ENCODE results near the gene TNFRSF8. TPM values are rescaled to one million over a fixed set of nuclear protein-coding genes. Genes with fewer than 3 reads are reported as not detected.
"Not testable (repeated sequence)": the region's sequence is repeated elsewhere in the genome, so short reads cannot be mapped to it uniquely, and the experiment has no call there.

Gene TNFRSF8
- total RNA-seq, 1 donor from 2014 or later, result 65.0 TPM

GRCh38 chr1:12044187-12044877 lies 18.8 kb upstream of the TNFRSF8 start:
- H3K4me3 Mint-ChIP-seq (ENCODE audit: low read depth), result not testable (repeated sequence)

GRCh38 chr1:12046749-12047119 lies 16.4 kb upstream of the TNFRSF8 start:
- DNase-seq (ENCODE audit: low spot score), result no peak
- H3K27ac Mint-ChIP-seq, result no peak overlapping the region
- H3K4me3 Mint-ChIP-seq (ENCODE audit: low read depth), result no peak overlapping the region
- intact Hi-C loops (cut with micrococcal nuclease), result loop anchor here (1.0 to 5.0 kb wide), 5 partner anchors 10 to 138 kb away; no protein-coding TSS in a partner anchor
- no peaks in the 10 kb centered on the region for H3K36me3 Mint-ChIP-seq (ENCODE audit: low read depth)
- no peaks in the 10 kb centered on the region for H3K9me3 Mint-ChIP-seq
- H3K4me1 Mint-ChIP-seq (ENCODE audit: low read depth), result peaks cover 25% of the 10 kb centered on the region
- no peaks in the 10 kb centered on the region for H3K27me3 Mint-ChIP-seq (ENCODE audit: low read depth)

More at GRCh38 chr1:12044187-12044877, 18.8 kb upstream of the TNFRSF8 start:
- DNase-seq (ENCODE audit: low spot score); H3K9me3 Mint-ChIP-seq; H3K36me3 Mint-ChIP-seq (ENCODE audit: low read depth); H3K27me3 Mint-ChIP-seq (ENCODE audit: low read depth); intact Hi-C loops (cut with micrococcal nuclease): not testable (repeated sequence)
- H3K27ac Mint-ChIP-seq, result peak overlapping the region; percentile 49
- H3K4me1 Mint-ChIP-seq (ENCODE audit: low read depth), result peaks cover 38% of the 10 kb centered on the region

GRCh38 chr1:12047120-12047876 lies 15.8 kb upstream of the TNFRSF8 start:
- no peaks in the 10 kb centered on the region for H3K9me3 Mint-ChIP-seq
- peaks cover 31% of the 10 kb centered on the region for H3K4me1 Mint-ChIP-seq (ENCODE audit: low read depth)
- H3K27ac Mint-ChIP-seq, result no peak overlapping the region
- peak; percentile 72 for DNase-seq (ENCODE audit: low spot score)
- H3K4me3 Mint-ChIP-seq (ENCODE audit: low read depth), result no peak overlapping the region
- H3K36me3 Mint-ChIP-seq (ENCODE audit: low read depth), result no peaks in the 10 kb centered on the region
- H3K27me3 Mint-ChIP-seq (ENCODE audit: low read depth), result no peaks in the 10 kb centered on the region
- intact Hi-C loops (cut with micrococcal nuclease), result loop anchor here (1.0 to 5.0 kb wide), 5 partner anchors 9 to 139 kb away; no protein-coding TSS in a partner anchor

GRCh38 chr1:12048372-12048771 lies 14.7 kb upstream of the TNFRSF8 start:
- Mint-ChIP-seq H3K4me3 (ENCODE audit: low read depth) (no peak overlapping the region), H3K9me3 (no peaks in the 10 kb centered on the region), H3K4me1 (ENCODE audit: low read depth) (peaks cover 41% of the 10 kb centered on the region), H3K36me3 (ENCODE audit: low read depth) (no peaks in the 10 kb centered on the region), H3K27me3 (ENCODE audit: low read depth) (no peaks in the 10 kb centered on the region), H3K27ac (no peak overlapping the region)
- intact Hi-C loops (cut with micrococcal nuclease), result loop anchor here (5.0 kb wide), 1 partner anchor 114 kb away; no protein-coding TSS in a partner anchor
- no peak for DNase-seq (ENCODE audit: low spot score)

- peaks cover 45% of the 10 kb centered on the region for H3K4me1 Mint-ChIP-seq (ENCODE audit: low read depth)
Measured at GRCh38 chr1:12049616-12050015, 13.5 kb upstream of the TNFRSF8 start.

GRCh38 chr1:12051361-12051760 lies 11.7 kb upstream of the TNFRSF8 start:
- Mint-ChIP-seq H3K36me3 (ENCODE audit: low read depth) (no peaks in the 10 kb centered on the region), H3K4me3 (ENCODE audit: low read depth) (no peak overlapping the region), H3K9me3 (no peaks in the 10 kb centered on the region), H3K27ac (no peak overlapping the region), H3K27me3 (ENCODE audit: low read depth) (no peaks in the 10 kb centered on the region), H3K4me1 (ENCODE audit: low read depth) (peaks cover 46% of the 10 kb centered on the region)
- no peak for DNase-seq (ENCODE audit: low spot score)
- intact Hi-C loops (cut with micrococcal nuclease), result no loop called here

More at GRCh38 chr1:12049616-12050015, 13.5 kb upstream of the TNFRSF8 start:
- no peaks in the 10 kb centered on the region for H3K36me3 Mint-ChIP-seq (ENCODE audit: low read depth)
- no peaks in the 10 kb centered on the region for H3K9me3 Mint-ChIP-seq
- no peak overlapping the region for H3K27ac Mint-ChIP-seq
- H3K27me3 Mint-ChIP-seq (ENCODE audit: low read depth), result no peaks in the 10 kb centered on the region
- intact Hi-C loops (cut with micrococcal nuclease), result loop anchor here (5.0 kb wide), 1 partner anchor 113 kb away; no protein-coding TSS in a partner anchor
- no peak overlapping the region for H3K4me3 Mint-ChIP-seq (ENCODE audit: low read depth)
- no peak for DNase-seq (ENCODE audit: low spot score)

- Mint-ChIP-seq H3K9me3 (no peaks in the 10 kb centered on the region), H3K36me3 (ENCODE audit: low read depth) (no peaks in the 10 kb centered on the region), H3K27ac (peak overlapping the region; percentile 76), H3K4me1 (ENCODE audit: low read depth) (peaks cover 53% of the 10 kb centered on the region), H3K27me3 (ENCODE audit: low read depth) (no peaks in the 10 kb centered on the region), H3K4me3 (ENCODE audit: low read depth) (no peak overlapping the region)
- no peak for DNase-seq (ENCODE audit: low spot score)
- intact Hi-C loops (cut with micrococcal nuclease), result no loop called here
Measured at GRCh38 chr1:12052008-12052573, 11.0 kb upstream of the TNFRSF8 start.

GRCh38 chr1:12052997-12053686 lies 10.0 kb upstream of the TNFRSF8 start:
- DNase-seq (ENCODE audit: low spot score), result no peak
- no peaks in the 10 kb centered on the region for H3K9me3 Mint-ChIP-seq
- H3K36me3 Mint-ChIP-seq (ENCODE audit: low read depth), result no peaks in the 10 kb centered on the region
- H3K27ac Mint-ChIP-seq, result peak overlapping the region; percentile 66
- H3K4me1 Mint-ChIP-seq (ENCODE audit: low read depth), result peaks cover 64% of the 10 kb centered on the region
- no peak overlapping the region for H3K4me3 Mint-ChIP-seq (ENCODE audit: low read depth)
- intact Hi-C loops (cut with micrococcal nuclease), result no loop called here
- no peaks in the 10 kb centered on the region for H3K27me3 Mint-ChIP-seq (ENCODE audit: low read depth)

- intact Hi-C loops (cut with micrococcal nuclease), result no loop called here
- DNase-seq (ENCODE audit: low spot score), result no peak
- H3K27me3 Mint-ChIP-seq (ENCODE audit: low read depth), result no peaks in the 10 kb centered on the region
- no peak overlapping the region for H3K4me3 Mint-ChIP-seq (ENCODE audit: low read depth)
- H3K36me3 Mint-ChIP-seq (ENCODE audit: low read depth), result no peaks in the 10 kb centered on the region
- peak overlapping the region; percentile 76 for H3K27ac Mint-ChIP-seq
- H3K4me1 Mint-ChIP-seq (ENCODE audit: low read depth), result peaks cover 66% of the 10 kb centered on the region
- no peaks in the 10 kb centered on the region for H3K9me3 Mint-ChIP-seq
Measured at GRCh38 chr1:12053752-12054548, 9.2 kb upstream of the TNFRSF8 start.

GRCh38 chr1:12055259-12055658 lies 7.8 kb upstream of the TNFRSF8 start:
- no peaks in the 10 kb centered on the region for H3K36me3 Mint-ChIP-seq (ENCODE audit: low read depth)
- no peak overlapping the region for H3K27ac Mint-ChIP-seq

GRCh38 chr1:12056331-12056841 lies 6.7 kb upstream of the TNFRSF8 start:
- H3K9me3 Mint-ChIP-seq, result no peaks in the 10 kb centered on the region
- no peak for DNase-seq (ENCODE audit: low spot score)

More at GRCh38 chr1:12055259-12055658, 7.8 kb upstream of the TNFRSF8 start:
- no peaks in the 10 kb centered on the region for H3K27me3 Mint-ChIP-seq (ENCODE audit: low read depth)
- H3K4me1 Mint-ChIP-seq (ENCODE audit: low read depth), result peaks cover 71% of the 10 kb centered on the region
- no peak for DNase-seq (ENCODE audit: low spot score)
- H3K4me3 Mint-ChIP-seq (ENCODE audit: low read depth), result no peak overlapping the region
- intact Hi-C loops (cut with micrococcal nuclease), result no loop called here
- H3K9me3 Mint-ChIP-seq, result no peaks in the 10 kb centered on the region

More at GRCh38 chr1:12056331-12056841, 6.7 kb upstream of the TNFRSF8 start:
- H3K27me3 Mint-ChIP-seq (ENCODE audit: low read depth), result no peaks in the 10 kb centered on the region
- no peak overlapping the region for H3K4me3 Mint-ChIP-seq (ENCODE audit: low read depth)
- no peaks in the 10 kb centered on the region for H3K36me3 Mint-ChIP-seq (ENCODE audit: low read depth)
- peaks cover 75% of the 10 kb centered on the region for H3K4me1 Mint-ChIP-seq (ENCODE audit: low read depth)
- H3K27ac Mint-ChIP-seq, result peak overlapping the region; percentile 55
- intact Hi-C loops (cut with micrococcal nuclease), result loop anchor here (1.0 kb wide), 1 partner anchor 9 kb away; no protein-coding TSS in a partner anchor
